IPS-20b (cell line): ENCODE data around the gene RFX1.
"Not testable (repeated sequence)": the region's sequence is repeated elsewhere in the genome, so short reads cannot be mapped to it uniquely, and the experiment has no call there.

Source experiments
- H3K27ac ChIP-seq: one replicate; pipeline ENCODE4 v1.5.1; 2013; ENCODE audit warnings: low read length
- H3K27me3 ChIP-seq: 2 replicates; pipeline ENCODE4 v1.6.1; 2013; ENCODE audit warnings: mild to moderate bottlenecking, low read length, inconsistent platforms; ENCODE audit not compliant: insufficient read depth
- H3K36me3 ChIP-seq: 2 replicates; pipeline ENCODE4 v1.6.1; 2013; ENCODE audit warnings: low read depth, mild to moderate bottlenecking, inconsistent platforms, low read length, moderate library complexity; ENCODE audit not compliant: insufficient read depth
- H3K4me1 ChIP-seq: 2 replicates; pipeline ENCODE4 v1.6.1; 2013; ENCODE audit warnings: mild to moderate bottlenecking, control low read depth, inconsistent platforms, low read length, moderate library complexity; ENCODE audit not compliant: insufficient read depth
- H3K4me3 ChIP-seq: 2 replicates; pipeline ENCODE4 v1.5.1; 2013; ENCODE audit warnings: mild to moderate bottlenecking, low read length, inconsistent platforms
- H3K9ac ChIP-seq: 2 replicates; pipeline ENCODE4 v1.6.1; 2013; ENCODE audit warnings: low read depth, mild to moderate bottlenecking, inconsistent platforms, low read length, moderate library complexity
- H3K9me3 ChIP-seq: 2 replicates; pipeline ENCODE4 v1.6.1; 2013; ENCODE audit warnings: mild to moderate bottlenecking, low read depth, low read length, inconsistent platforms; ENCODE audit not compliant: insufficient read depth

RFX1 gene

GRCh38 chr19:13922118-13922517 is 84.0 kb downstream of the RFX1 start:
- H3K4me1 ChIP-seq, H3K4me3 ChIP-seq, H3K27me3 ChIP-seq, H3K9ac ChIP-seq, H3K9me3 ChIP-seq, H3K27ac ChIP-seq: not testable (repeated sequence)
- peaks cover 63% of the 10 kb centered on the region for H3K36me3 ChIP-seq

- H3K4me3 ChIP-seq, result no peak overlapping the region
- peaks cover 63% of the 10 kb centered on the region for H3K36me3 ChIP-seq
- H3K27ac ChIP-seq, result no peak overlapping the region
- no peaks in the 10 kb centered on the region for H3K27me3 ChIP-seq
- H3K9ac ChIP-seq, result no peak overlapping the region
- peaks cover 5% of the 10 kb centered on the region for H3K9me3 ChIP-seq
- no peaks in the 10 kb centered on the region for H3K4me1 ChIP-seq
These were observed 85.0 kb downstream of the RFX1 start for GRCh38 chr19:13920940-13921747.

GRCh38 chr19:13920524-13920923 is 85.6 kb downstream of the RFX1 start:
- Histone ChIP-seq H3K27me3 (no peaks in the 10 kb centered on the region), H3K4me1 (no peaks in the 10 kb centered on the region), H3K36me3 (peaks cover 66% of the 10 kb centered on the region), H3K9me3 (peaks cover 5% of the 10 kb centered on the region), H3K4me3 (no peak overlapping the region), H3K9ac (no peak overlapping the region), H3K27ac (no peak overlapping the region)

- H3K4me1 ChIP-seq, result no peaks in the 10 kb centered on the region
- H3K36me3 ChIP-seq, result peaks cover 70% of the 10 kb centered on the region
- no peak overlapping the region for H3K4me3 ChIP-seq
- H3K27ac ChIP-seq, result no peak overlapping the region
- H3K9ac ChIP-seq, result no peak overlapping the region
- H3K9me3 ChIP-seq, result peaks cover 5% of the 10 kb centered on the region
- H3K27me3 ChIP-seq, result no peaks in the 10 kb centered on the region
These were observed 87.3 kb downstream of the RFX1 start for GRCh38 chr19:13918726-13919411.

GRCh38 chr19:13917888-13918406 is 88.2 kb downstream of the RFX1 start:
- no peak overlapping the region for H3K4me3 ChIP-seq
- no peak overlapping the region for H3K9ac ChIP-seq
- peaks cover 5% of the 10 kb centered on the region for H3K9me3 ChIP-seq
- H3K36me3 ChIP-seq, result peaks cover 73% of the 10 kb centered on the region
- H3K27me3 ChIP-seq, result no peaks in the 10 kb centered on the region
- no peak overlapping the region for H3K27ac ChIP-seq
- H3K4me1 ChIP-seq, result no peaks in the 10 kb centered on the region

- no peaks in the 10 kb centered on the region for H3K27me3 ChIP-seq
- no peak overlapping the region for H3K9ac ChIP-seq
- no peaks in the 10 kb centered on the region for H3K4me1 ChIP-seq
- H3K4me3 ChIP-seq, result no peak overlapping the region
- H3K27ac ChIP-seq, result no peak overlapping the region
- no peaks in the 10 kb centered on the region for H3K9me3 ChIP-seq
- peaks cover 66% of the 10 kb centered on the region for H3K36me3 ChIP-seq
These were observed 91.3 kb downstream of the RFX1 start for GRCh38 chr19:13914777-13915176.

- H3K9ac ChIP-seq, result no peak overlapping the region
- H3K9me3 ChIP-seq, result no peaks in the 10 kb centered on the region
- no peaks in the 10 kb centered on the region for H3K4me1 ChIP-seq
- no peaks in the 10 kb centered on the region for H3K27me3 ChIP-seq
- H3K36me3 ChIP-seq, result peaks cover 62% of the 10 kb centered on the region
- no peak overlapping the region for H3K27ac ChIP-seq
- no peak overlapping the region for H3K4me3 ChIP-seq
These were observed 92.8 kb downstream of the RFX1 start for GRCh38 chr19:13913352-13913751.
